Body of pancreas (tissue), 4 donors: ENCODE measurements around the gene TMEM225B.

Source experiments
- CTCF ChIP-seq, 7 experiments: fragments of 450-650 bp in 4 of 7; fragments of 200-600 bp in 3 of 7; sonication (generic) in 3 of 7; IDR thresholded peaks; one replicate each; pipeline ENCODE4 v1.5.1; 2016 to 2019; ENCODE audit warnings: antibody characterized with exemption in 7 of 7
- POLR2A ChIP-seq, 3 donors: fragments of 450-650 bp; IDR thresholded peaks; one replicate each; pipeline ENCODE4 v1.6.1; 2016; ENCODE audit warnings: antibody characterized with exemption in 3 of 3, mild to moderate bottlenecking in 2 of 3

DNA sequence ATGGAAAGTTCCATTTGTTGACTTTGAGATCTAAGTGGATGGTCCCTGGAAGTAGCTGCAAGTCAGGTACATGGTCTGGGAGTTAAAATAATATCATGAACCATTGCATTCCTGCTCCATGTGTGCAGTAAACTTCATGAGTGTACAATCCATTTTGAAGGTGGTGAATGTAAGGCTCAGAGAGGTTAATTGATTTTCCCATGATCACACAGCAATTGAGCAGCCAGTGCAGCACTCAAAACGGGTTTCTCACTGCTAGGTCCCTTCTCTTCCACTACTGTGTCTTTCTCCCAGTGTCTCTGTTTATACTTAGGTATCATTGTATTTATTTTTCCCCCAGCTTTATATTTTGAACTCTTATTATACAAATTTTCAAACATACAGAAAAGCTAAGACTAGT is 28.6 kb downstream of the TMEM225B start:
- TF ChIP-seq CTCF (IDR thresholded peaks at IDR 0.05), result no peak
- no peak for TF ChIP-seq POLR2A (IDR thresholded peaks at IDR 0.05)
